Measurements from ENCODE around the gene CHADL.

The CHADL gene

DNA sequence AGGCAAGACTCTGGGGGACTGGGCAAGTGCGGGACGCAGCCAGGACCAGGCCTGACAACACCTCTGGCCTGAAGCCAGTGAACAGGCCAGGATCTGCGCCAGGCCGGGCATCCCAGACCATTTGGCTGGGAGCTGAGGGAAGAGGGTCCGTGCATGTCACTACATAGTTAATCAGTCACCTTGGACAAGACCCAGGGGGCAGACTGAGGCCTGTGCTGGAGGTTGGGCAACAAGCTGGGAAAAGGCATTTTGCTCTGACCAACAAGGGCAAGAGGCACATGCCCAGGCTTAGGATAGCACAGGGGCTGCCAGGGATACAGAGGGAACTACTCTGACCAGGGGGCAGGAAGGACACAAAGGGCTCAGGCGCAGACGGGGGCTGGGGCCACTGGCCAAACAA lies 7.0 kb upstream of the CHADL start:
- Mint-ChIP-seq H3K27ac (no peak overlapping the region), H3K36me3 (ENCODE audit: low read depth) (peaks cover 82% of the 10 kb centered on the region), H3K4me3 (no peak overlapping the region), H3K4me1 (ENCODE audit: low read depth) (no peaks in the 10 kb centered on the region), H3K27me3 (no peaks in the 10 kb centered on the region), H3K9me3 (no peaks in the 10 kb centered on the region)
- intact Hi-C loops (cut with micrococcal nuclease), result no loop called here

GRCh38 chr22:41245917-41246499 lies 5.3 kb upstream of the CHADL start:
- H3K4me1 Mint-ChIP-seq (ENCODE audit: low read depth), result no peaks in the 10 kb centered on the region
- no peaks in the 10 kb centered on the region for H3K27me3 Mint-ChIP-seq
- intact Hi-C loops (cut with micrococcal nuclease), result no loop called here
- H3K4me3 Mint-ChIP-seq, result no peak overlapping the region
- H3K36me3 Mint-ChIP-seq (ENCODE audit: low read depth), result peaks cover 68% of the 10 kb centered on the region
- H3K9me3 Mint-ChIP-seq, result no peaks in the 10 kb centered on the region
- H3K27ac Mint-ChIP-seq, result no peak overlapping the region

GRCh38 chr22:41243361-41243760 lies 2.6 kb upstream of the CHADL start:
- Mint-ChIP-seq H3K4me3 (no peak overlapping the region), H3K36me3 (ENCODE audit: low read depth) (peaks cover 41% of the 10 kb centered on the region), H3K27ac (no peak overlapping the region), H3K4me1 (ENCODE audit: low read depth) (peaks cover 9% of the 10 kb centered on the region), H3K9me3 (no peaks in the 10 kb centered on the region), H3K27me3 (peaks cover 6% of the 10 kb centered on the region)
- intact Hi-C loops (cut with micrococcal nuclease), result no loop called here

DNA sequence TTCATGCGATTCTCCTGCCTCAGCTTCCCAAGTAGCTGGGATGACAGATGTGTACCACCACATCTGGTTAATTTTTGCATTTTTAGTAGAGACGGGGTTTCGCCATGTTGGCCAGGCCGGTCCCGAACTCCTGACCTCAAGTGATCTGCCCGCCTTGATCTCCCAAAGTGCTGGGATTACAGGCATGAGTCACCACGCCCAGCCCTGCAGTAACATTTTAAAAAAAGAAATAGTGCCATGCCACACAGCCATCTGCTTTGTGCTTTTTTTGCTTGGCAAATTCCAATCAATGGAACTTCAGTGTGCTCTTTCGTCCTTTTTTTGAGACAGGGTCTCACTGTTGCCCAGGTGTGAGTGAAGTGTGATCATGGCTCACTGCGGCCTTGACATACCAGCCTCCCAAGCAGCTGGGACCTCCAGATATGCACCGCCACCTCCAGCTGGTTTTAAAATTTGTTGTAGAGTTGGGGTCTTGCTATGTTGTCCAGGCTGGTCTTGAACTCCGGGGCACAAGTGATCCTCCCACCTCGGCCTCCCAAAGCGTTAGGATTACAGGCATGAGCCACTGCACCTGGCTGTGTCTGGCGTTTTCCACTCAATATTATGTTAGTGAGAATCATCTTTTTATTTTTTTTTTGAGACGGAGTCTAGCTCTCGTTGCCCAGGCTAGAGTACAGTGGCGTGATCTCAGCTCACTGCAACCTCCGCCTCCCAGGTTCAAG lies 1.8 kb upstream of the CHADL start:
- intact Hi-C loops (cut with micrococcal nuclease), result no loop called here
- H3K4me3 Mint-ChIP-seq, result no peak overlapping the region

DNA sequence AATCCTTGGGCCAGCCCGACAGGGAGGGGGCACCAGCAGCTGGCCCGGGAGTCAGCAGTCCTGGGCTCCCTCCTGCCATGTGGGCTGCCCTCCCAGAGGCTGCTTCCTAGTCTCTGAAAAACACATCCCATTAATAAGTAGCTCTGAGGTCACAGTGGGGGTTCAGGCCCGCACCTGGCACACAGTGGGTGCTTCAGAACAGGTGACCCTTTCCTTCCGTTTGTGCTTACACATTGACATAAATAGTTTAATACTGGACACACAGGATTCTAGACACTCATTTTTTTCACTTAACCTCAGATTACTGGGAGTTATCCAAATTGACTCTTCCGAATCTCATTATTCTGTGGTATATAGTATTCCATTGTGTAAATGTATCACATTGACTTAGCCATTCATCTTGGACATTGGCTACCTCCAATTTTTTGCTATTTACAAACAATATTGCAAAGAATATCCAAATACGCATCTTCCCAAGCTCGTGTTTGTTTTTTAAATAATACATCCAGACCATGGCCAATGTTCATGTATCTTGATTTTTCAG lies 474 bp upstream of the CHADL start:
- Mint-ChIP-seq H3K36me3 (ENCODE audit: low read depth) (peaks cover 20% of the 10 kb centered on the region), H3K27me3 (peaks cover 13% of the 10 kb centered on the region), H3K27ac (no peak overlapping the region), H3K4me1 (ENCODE audit: low read depth) (peaks cover 18% of the 10 kb centered on the region), H3K9me3 (no peaks in the 10 kb centered on the region), H3K4me3 (no peak overlapping the region)
- intact Hi-C loops (cut with micrococcal nuclease), result no loop called here

More for the DNA sequence above, 1.8 kb upstream of the CHADL start:
- Mint-ChIP-seq H3K27ac (no peak overlapping the region), H3K9me3 (no peaks in the 10 kb centered on the region), H3K27me3 (peaks cover 6% of the 10 kb centered on the region), H3K4me1 (ENCODE audit: low read depth) (peaks cover 9% of the 10 kb centered on the region), H3K36me3 (ENCODE audit: low read depth) (peaks cover 33% of the 10 kb centered on the region)

DNA sequence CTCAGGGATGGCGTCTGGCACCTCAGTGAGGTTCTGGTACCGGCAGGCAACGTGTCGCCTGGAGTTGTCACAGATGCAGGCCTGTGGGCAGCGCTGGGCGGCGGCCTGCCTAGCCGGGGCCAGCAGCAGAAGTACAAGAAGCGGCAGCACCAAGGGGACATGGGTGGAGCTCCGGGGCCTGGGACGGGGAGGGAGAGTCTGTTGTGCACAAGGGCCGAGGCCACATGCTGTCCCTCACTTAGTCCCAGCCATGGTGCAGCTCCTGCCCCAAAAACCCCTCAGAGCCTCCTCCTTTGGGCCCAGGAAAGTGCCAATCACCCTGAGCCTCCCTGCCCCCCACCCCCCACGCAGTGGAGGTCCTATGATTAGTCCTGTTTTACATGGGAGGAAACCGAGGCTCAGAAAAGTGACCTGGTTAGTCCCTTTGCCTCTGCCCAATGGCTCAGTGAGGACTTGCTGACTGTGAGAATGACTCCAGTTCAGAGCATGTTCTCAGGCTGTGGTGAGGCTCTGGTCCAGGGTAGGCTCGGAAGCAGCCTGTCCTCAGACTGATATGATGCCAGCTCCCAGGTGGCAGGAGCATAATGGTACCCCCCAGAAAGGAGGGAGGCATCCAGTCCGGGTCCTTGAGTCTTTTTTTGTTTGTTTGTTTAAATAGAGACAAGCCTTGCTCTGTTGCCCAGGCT lies 1.1 kb downstream of the CHADL start:
- peaks cover 13% of the 10 kb centered on the region for H3K27me3 Mint-ChIP-seq
- no peaks in the 10 kb centered on the region for H3K9me3 Mint-ChIP-seq
- intact Hi-C loops (cut with micrococcal nuclease), result no loop called here
- H3K27ac Mint-ChIP-seq, result peak overlapping the region; percentile 4
- H3K36me3 Mint-ChIP-seq (ENCODE audit: low read depth), result peaks cover 5% of the 10 kb centered on the region
- peaks cover 18% of the 10 kb centered on the region for H3K4me1 Mint-ChIP-seq (ENCODE audit: low read depth)
- no peak overlapping the region for H3K4me3 Mint-ChIP-seq

- Mint-ChIP-seq H3K36me3 (ENCODE audit: low read depth) (peaks cover 5% of the 10 kb centered on the region), H3K4me1 (ENCODE audit: low read depth) (peaks cover 18% of the 10 kb centered on the region), H3K27me3 (peaks cover 13% of the 10 kb centered on the region), H3K9me3 (no peaks in the 10 kb centered on the region), H3K27ac (no peak overlapping the region), H3K4me3 (no peak overlapping the region)
- intact Hi-C loops (cut with micrococcal nuclease), result no loop called here
These were observed 1.9 kb downstream of the CHADL start for GRCh38 chr22:41238570-41239442.

- intact Hi-C loops (cut with micrococcal nuclease), result no loop called here
- Mint-ChIP-seq H3K36me3 (ENCODE audit: low read depth) (peaks cover 5% of the 10 kb centered on the region), H3K27ac (peak overlapping the region; percentile 74), H3K4me3 (peak overlapping the region; percentile 65), H3K27me3 (peaks cover 13% of the 10 kb centered on the region), H3K9me3 (no peaks in the 10 kb centered on the region), H3K4me1 (ENCODE audit: low read depth) (peaks cover 18% of the 10 kb centered on the region)
These were observed 2.8 kb downstream of the CHADL start for GRCh38 chr22:41237707-41238569.

- peak overlapping the region; percentile 74 for H3K27ac Mint-ChIP-seq
- H3K27me3 Mint-ChIP-seq, result peaks cover 13% of the 10 kb centered on the region
- H3K4me3 Mint-ChIP-seq, result peak overlapping the region; percentile 65
These were observed 3.6 kb downstream of the CHADL start for GRCh38 chr22:41237036-41237706.

GRCh38 chr22:41234815-41235695 lies 5.7 kb downstream of the CHADL start:
- H3K27me3 Mint-ChIP-seq, result peaks cover 13% of the 10 kb centered on the region
- no peak overlapping the region for H3K4me3 Mint-ChIP-seq
- H3K27ac Mint-ChIP-seq, result no peak overlapping the region
- peaks cover 18% of the 10 kb centered on the region for H3K4me1 Mint-ChIP-seq (ENCODE audit: low read depth)
- peaks cover 16% of the 10 kb centered on the region for H3K36me3 Mint-ChIP-seq (ENCODE audit: low read depth)
- H3K9me3 Mint-ChIP-seq, result no peaks in the 10 kb centered on the region
- intact Hi-C loops (cut with micrococcal nuclease), result no loop called here

More at GRCh38 chr22:41237036-41237706, 3.6 kb downstream of the CHADL start:
- peaks cover 18% of the 10 kb centered on the region for H3K4me1 Mint-ChIP-seq (ENCODE audit: low read depth)
- H3K9me3 Mint-ChIP-seq, result no peaks in the 10 kb centered on the region
- intact Hi-C loops (cut with micrococcal nuclease), result no loop called here
- H3K36me3 Mint-ChIP-seq (ENCODE audit: low read depth), result no peaks in the 10 kb centered on the region

DNA sequence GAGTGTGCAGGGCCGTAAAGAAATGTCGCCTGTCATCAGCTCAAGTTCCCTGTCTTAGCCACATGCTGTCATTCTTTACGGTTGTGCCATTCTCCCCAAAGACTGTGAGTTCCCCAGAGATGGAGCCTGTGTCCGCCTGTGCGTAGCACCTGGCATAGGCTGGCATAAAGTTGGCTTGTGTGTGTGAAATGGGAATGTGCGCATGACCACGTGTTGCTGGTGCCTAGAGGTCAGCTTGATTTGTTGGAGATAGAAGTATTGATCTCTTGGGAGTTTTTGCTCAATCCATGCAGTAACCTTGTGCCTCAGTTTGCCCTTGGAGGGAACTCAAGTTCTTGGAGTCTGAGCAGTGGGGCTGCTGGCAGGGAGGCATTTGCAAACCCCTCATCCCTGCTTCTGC lies 9.4 kb downstream of the CHADL start:
- intact Hi-C loops (cut with micrococcal nuclease), result no loop called here
- Mint-ChIP-seq H3K9me3 (no peaks in the 10 kb centered on the region), H3K4me1 (ENCODE audit: low read depth) (peaks cover 15% of the 10 kb centered on the region), H3K36me3 (ENCODE audit: low read depth) (peaks cover 46% of the 10 kb centered on the region), H3K4me3 (no peak overlapping the region), H3K27ac (no peak overlapping the region), H3K27me3 (no peaks in the 10 kb centered on the region)

GRCh38 chr22:41230401-41230785 lies 10.3 kb downstream of the CHADL start:
- peaks cover 25% of the 10 kb centered on the region for H3K4me1 Mint-ChIP-seq (ENCODE audit: low read depth)
- peaks cover 54% of the 10 kb centered on the region for H3K36me3 Mint-ChIP-seq (ENCODE audit: low read depth)
- no peaks in the 10 kb centered on the region for H3K9me3 Mint-ChIP-seq
- intact Hi-C loops (cut with micrococcal nuclease), result no loop called here
- no peak overlapping the region for H3K4me3 Mint-ChIP-seq
- H3K27ac Mint-ChIP-seq, result no peak overlapping the region
- H3K27me3 Mint-ChIP-seq, result no peaks in the 10 kb centered on the region

Measured in dendritic cell treated with granulocyte-macrophage colony-stimulating factor and Interleukin-4, amounts not matched to agents 40 ng/mL and 50 ng/mL, for 4 days (primary cell).